Measurements from ENCODE around the gene NXNL1. TPM values are rescaled to one million over a fixed set of nuclear protein-coding genes. Genes with fewer than 3 reads are reported as not detected.

Gene NXNL1
- total and polyA plus RNA-seq, 2 of the 4 experiments (the other 2 are of a cell fraction): not detected

DNA sequence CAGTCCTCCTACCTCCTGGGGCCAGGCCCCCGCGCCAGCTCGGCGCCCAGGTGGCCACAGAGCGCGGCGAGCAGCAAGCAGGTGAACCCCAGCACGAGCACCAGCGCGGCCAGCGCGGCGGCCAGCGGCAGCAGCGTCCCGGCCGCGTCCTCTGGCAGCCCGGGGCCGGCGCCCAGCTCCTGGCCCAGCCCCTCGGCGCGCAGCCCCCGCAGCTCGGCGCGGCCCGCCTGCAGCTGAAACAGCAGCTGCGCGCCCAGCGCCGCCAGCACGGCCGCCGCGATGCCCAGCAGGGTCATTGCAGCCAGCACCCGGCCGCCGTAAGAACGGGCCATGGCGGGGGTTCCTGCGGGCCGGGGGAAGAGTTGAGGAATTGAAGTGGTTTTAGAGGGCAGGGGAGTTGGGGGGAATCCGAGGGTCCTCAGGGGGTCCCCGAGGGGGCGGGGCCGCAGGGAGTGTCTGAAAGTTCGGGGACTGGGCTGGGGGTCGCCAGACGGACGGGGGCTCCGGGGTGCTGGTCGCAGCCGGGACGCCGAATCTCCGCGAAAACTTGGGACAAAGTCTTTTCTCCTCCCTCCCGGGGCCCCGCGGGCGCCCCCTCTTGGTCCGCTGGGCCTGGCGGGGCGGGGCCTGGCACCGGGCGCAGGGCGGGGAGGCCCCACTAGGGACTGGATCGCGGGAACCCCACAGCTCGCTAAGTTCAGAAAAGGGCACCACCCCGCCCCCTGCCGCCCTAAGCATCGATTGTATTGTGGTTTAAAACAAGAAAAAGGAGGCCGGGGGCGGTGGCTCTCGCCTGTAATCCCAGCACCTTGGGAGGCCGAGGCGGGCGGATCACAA, 12.4 kb downstream of the NXNL1 start, which contains the start of gene TMEM221:
TSS of gene TMEM221 (minus strand) at position 538 of the 837 bp plus-strand sequence. CDS start at position 332, 206 bp downstream.
- H4K5ac ChIP-seq (ENCODE audit: low read depth, low read length): no peak within 1 kb of the TSS
- in situ Hi-C loops (cut with MboI; ENCODE audit: low sequenced_read_pairs) (no loop called here), dilution Hi-C loops (cut with HindIII; ENCODE audit: low sequenced_read_pairs, unreplicated experiment) (no loop called here), intact Hi-C loops (cut with micrococcal nuclease) (no loop called here)
- no peak within 1 kb of the TSS for H4K91ac ChIP-seq (ENCODE audit: insufficient read depth, low read depth, low read length)
- H3K4ac ChIP-seq (ENCODE audit: low read depth, low read length): no peak within 1 kb of the TSS
- no peak within 1 kb of the TSS for H3K18ac ChIP-seq (ENCODE audit: low read depth, low read length)
- ChIA-PET CTCF (interaction anchor here (0.7 to 1.0 kb wide), 3 partner anchors 17 to 1792 kb away, joined by 3 to 4 read pairs (median 3); no protein-coding TSS in a partner anchor), POLR2A (ENCODE audit: unreplicated experiment) (no interaction called here)
- ATAC-seq (ENCODE audit: low read depth) (peak; percentile 93), DNase-seq (no peak)
- no peaks in the 10 kb centered on the region; the same call in 1 of the 2 replicates for H4K20me1 ChIP-seq (ENCODE audit: insufficient read depth, low read length)
- no peak within 1 kb of the TSS for H2BK20ac ChIP-seq (ENCODE audit: low read depth, low read length)
- H3K9ac ChIP-seq (ENCODE audit: low read depth, low read length): no peak within 1 kb of the TSS
- WGBS, 2 experiments (ENCODE audit: extremely low coverage in 2 of 2, insufficient read length in 1 of 2): 3% methylated on average over 11 of the region's 81 CpGs; no CpG with 5 or more reads in 1 of the 2 experiments
- H3K9me1 ChIP-seq (ENCODE audit: insufficient read depth, low read length): no peaks in the 10 kb centered on the region
- H4K8ac ChIP-seq (ENCODE audit: low read depth in 2 of 2, low read length in 2 of 2): no peak within 1 kb of the TSS
- peak within 1 kb of the TSS; percentile 80 for H2AFZ ChIP-seq (replicated peaks; ENCODE audit: low read length, poor library complexity)
- H3K56ac ChIP-seq (ENCODE audit: extremely low read depth, insufficient read depth, low read length): no peak within 1 kb of the TSS
- H2BK120ac ChIP-seq (ENCODE audit: low read depth, low read length): no peak within 1 kb of the TSS
- H2AK9ac ChIP-seq (replicated peaks; ENCODE audit: low read depth, low read length, poor library complexity): peak within 1 kb of the TSS; percentile 55
- H3K23ac ChIP-seq (ENCODE audit: low read depth, low read length): no peak within 1 kb of the TSS
- no peak within 1 kb of the TSS for H2AK5ac ChIP-seq (ENCODE audit: low read depth, low read length)
- no peak within 1 kb of the TSS for H2BK15ac ChIP-seq (ENCODE audit: low read depth, low read length)
- no peak within 1 kb of the TSS for H3K14ac ChIP-seq (replicated peaks; ENCODE audit: low read depth, low read length)
- no peaks in the 10 kb centered on the region for H3K9me3 ChIP-seq (ENCODE audit: control insufficient read depth, insufficient read depth, low read length)
- H3K4me1 ChIP-seq (ENCODE audit: control insufficient read depth, insufficient read depth, low read length): no peaks in the 10 kb centered on the region
- H3K27me3 ChIP-seq (ENCODE audit: control insufficient read depth, insufficient read depth, low read length): peaks cover 12% of the 10 kb centered on the region
- H2BK5ac ChIP-seq (ENCODE audit: low read depth, low read length, poor library complexity, severe bottlenecking): no peak within 1 kb of the TSS
- no peaks in the 10 kb centered on the region for H3K79me1 ChIP-seq (ENCODE audit: low read depth in 1 of 2, low read length in 2 of 2)
- BruUV-seq (replicated peaks): no TSS peak
- no peaks in the 10 kb centered on the region for H3K36me3 ChIP-seq (ENCODE audit: control insufficient read depth, insufficient read depth, low read length)
- H3K4me2 ChIP-seq (ENCODE audit: low read depth, low read length): peak within 1 kb of the TSS; percentile 50; the same call in 1 of the 2 replicates
- H3K27ac ChIP-seq (ENCODE audit: insufficient read depth, low read length): no peak within 1 kb of the TSS
- H3K4me3 ChIP-seq (ENCODE audit: insufficient read depth, low read depth, low read length): peak within 1 kb of the TSS; percentile 30
- TF ChIP-seq MXI1 (IDR thresholded peaks at IDR 0.05; ENCODE audit: borderline replicate concordance, low read depth, low read length) (no peak), RFX5 (IDR thresholded peaks at IDR 0.05; ENCODE audit: low read depth, low read length) (no peak), MAZ (IDR thresholded peaks at IDR 0.05; ENCODE audit: borderline replicate concordance, low read depth, low read length) (peak; percentile 50; the same call in 1 of the 2 replicates), MAFK (IDR thresholded peaks at IDR 0.05; ENCODE audit: low read depth, low read length) (no peak), BHLHE40 (IDR thresholded peaks at IDR 0.05; ENCODE audit: low read depth, low read length) (no peak), RCOR1 (IDR thresholded peaks at IDR 0.05; ENCODE audit: insufficient replicate concordance, low read length) (no peak), FOS (IDR thresholded peaks at IDR 0.05; ENCODE audit: low read depth, low read length) (no peak), NFE2L2 (IDR thresholded peaks at IDR 0.05; ENCODE audit: low read depth, low read length) (no peak), CHD1 (IDR thresholded peaks at IDR 0.05; ENCODE audit: low read depth, low read length) (no peak), CEBPB (IDR thresholded peaks at IDR 0.05; ENCODE audit: low read depth, low read length) (no peak), POLR2A (IDR thresholded peaks at IDR 0.05; ENCODE audit: low read depth, low read length) (no peak), SMC3 (IDR thresholded peaks at IDR 0.05; ENCODE audit: low read depth, low read length) (peak; percentile 29; the same call in 1 of the 2 replicates), RAD21 (IDR thresholded peaks at IDR 0.05; ENCODE audit: low read length) (peak; percentile 17; the same call in 1 of the 2 replicates)
- TF ChIP-seq, protein P1, sequence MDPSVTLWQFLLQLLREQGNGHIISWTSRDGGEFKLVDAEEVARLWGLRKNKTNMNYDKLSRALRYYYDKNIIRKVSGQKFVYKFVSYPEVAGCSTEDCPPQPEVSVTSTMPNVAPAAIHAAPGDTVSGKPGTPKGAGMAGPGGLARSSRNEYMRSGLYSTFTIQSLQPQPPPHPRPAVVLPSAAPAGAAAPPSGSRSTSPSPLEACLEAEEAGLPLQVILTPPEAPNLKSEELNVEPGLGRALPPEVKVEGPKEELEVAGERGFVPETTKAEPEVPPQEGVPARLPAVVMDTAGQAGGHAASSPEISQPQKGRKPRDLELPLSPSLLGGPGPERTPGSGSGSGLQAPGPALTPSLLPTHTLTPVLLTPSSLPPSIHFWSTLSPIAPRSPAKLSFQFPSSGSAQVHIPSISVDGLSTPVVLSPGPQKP (IDR thresholded peaks at IDR 0.05; ENCODE audit: borderline replicate concordance, low read depth, low read length): no peak
- TF ChIP-seq, protein P2, sequence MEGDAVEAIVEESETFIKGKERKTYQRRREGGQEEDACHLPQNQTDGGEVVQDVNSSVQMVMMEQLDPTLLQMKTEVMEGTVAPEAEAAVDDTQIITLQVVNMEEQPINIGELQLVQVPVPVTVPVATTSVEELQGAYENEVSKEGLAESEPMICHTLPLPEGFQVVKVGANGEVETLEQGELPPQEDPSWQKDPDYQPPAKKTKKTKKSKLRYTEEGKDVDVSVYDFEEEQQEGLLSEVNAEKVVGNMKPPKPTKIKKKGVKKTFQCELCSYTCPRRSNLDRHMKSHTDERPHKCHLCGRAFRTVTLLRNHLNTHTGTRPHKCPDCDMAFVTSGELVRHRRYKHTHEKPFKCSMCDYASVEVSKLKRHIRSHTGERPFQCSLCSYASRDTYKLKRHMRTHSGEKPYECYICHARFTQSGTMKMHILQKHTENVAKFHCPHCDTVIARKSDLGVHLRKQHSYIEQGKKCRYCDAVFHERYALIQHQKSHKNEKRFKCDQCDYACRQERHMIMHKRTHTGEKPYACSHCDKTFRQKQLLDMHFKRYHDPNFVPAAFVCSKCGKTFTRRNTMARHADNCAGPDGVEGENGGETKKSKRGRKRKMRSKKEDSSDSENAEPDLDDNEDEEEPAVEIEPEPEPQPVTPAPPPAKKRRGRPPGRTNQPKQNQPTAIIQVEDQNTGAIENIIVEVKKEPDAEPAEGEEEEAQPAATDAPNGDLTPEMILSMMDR (conservative IDR thresholded peaks at IDR 0.05; ENCODE audit: low read depth, low read length): peak; percentile 55

Measured in IMR-90 (cell line).